HepG2 (cell line): ENCODE results near the gene GHRHR. TPM values are rescaled to one million over a fixed set of nuclear protein-coding genes. Genes with fewer than 3 reads are reported as not detected.

Experiments used
- ATAC-seq: fragments of 200-7000 bp; cut with Tn5 transposase; 3 replicates; pipeline ENCODE4 v1.9.1; 2020; ENCODE audit warnings: mild to moderate bottlenecking, moderate library complexity
- BruUV-seq: library from RNA; stranded (reverse); fragments of 400-500 nt; replicated peaks from 2 replicates; lab custom pipeline; 2021; lab: Mats Ljungman, UMichigan
- CTCF ChIA-PET: fragments of 300-600 bp; formaldehyde crosslinking; extraction: SDS; loops from one replicate; lab custom pipeline; 2021; ENCODE audit warnings: low total read pairs, inconsistent platforms, low intra/inter-chr PET ratio; lab: Yijun Ruan, JAX
- POLR2A ChIA-PET: fragments of 350-600 bp; sonication (Branson Sonifier 250); formaldehyde crosslinking; loops from one replicate; lab custom pipeline; 2020; ENCODE audit warnings: antibody characterized with exemption, inconsistent platforms; lab: Yijun Ruan, JAX
- DNase-seq: peaks from one replicate; pipeline ENCODE4 v3.0.0-alpha.2; 2015; ENCODE audit warnings: low spot score
- FAIRE-seq: peaks from 3 replicates; lab custom pipeline; 2011; peaks lifted over from hg19 to GRCh38; lab: Jason Lieb, UNC
- H2AFZ ChIP-seq: one replicate; pipeline ENCODE4 v1.6.1; 2011; ENCODE audit warnings: low read length, inconsistent platforms
- H3K27ac ChIP-seq: fragments of 300-600 bp; 3 replicates; pipeline ENCODE4 v1.8.0; 2011; ENCODE audit warnings: mixed run types, mild to moderate bottlenecking, mixed read lengths, low read length, inconsistent platforms; ENCODE audit not compliant: insufficient read depth; ENCODE audit errors: extremely low read length
- H3K27me3 ChIP-seq, 2 experiments: fragments of 200-600 bp in 1 of 2; 2 replicates in 1 of 2; 3 replicates in 1 of 2; pipeline versions ENCODE4 v1.6.0 to v1.8.0; 2011; ENCODE audit warnings: low read length in 2 of 2, mild to moderate bottlenecking in 2 of 2, moderate library complexity in 2 of 2, inconsistent platforms in 1 of 2; ENCODE audit not compliant: insufficient read depth in 2 of 2, control insufficient read depth in 1 of 2
- H3K36me3 ChIP-seq, 2 experiments: fragments of 200-600 bp in 1 of 2; replicated peaks in 1 of 2; 2 replicates in 1 of 2; 3 replicates in 1 of 2; pipeline versions ENCODE4 v1.5.1 to v1.8.0; 2011; ENCODE audit warnings: low read length in 2 of 2, inconsistent platforms in 1 of 2; ENCODE audit not compliant: insufficient read depth in 2 of 2, control insufficient read depth in 1 of 2
- H3K4me1 ChIP-seq: 2 replicates; pipeline ENCODE4 v1.5.1; 2012; ENCODE audit warnings: low read length, inconsistent platforms; ENCODE audit not compliant: insufficient read depth
- H3K4me2 ChIP-seq: 2 replicates; pipeline ENCODE4 v1.6.0; 2011; ENCODE audit warnings: low read depth, low read length, inconsistent platforms
- H3K4me3 ChIP-seq, 3 experiments: fragments of 200-600 bp in 1 of 3; sonication (generic), shearing (Covaris generic) in 1 of 3; replicated peaks in 1 of 3; 2 replicates each; pipeline ENCODE4 v1.5.1; 2011 to 2016; ENCODE audit warnings: low read length in 3 of 3, inconsistent platforms in 2 of 3, low read depth in 2 of 3, mild to moderate bottlenecking in 2 of 3, control low read depth in 1 of 3, mixed read lengths in 1 of 3; ENCODE audit not compliant: insufficient read depth in 1 of 3
- H3K79me2 ChIP-seq: one replicate; pipeline ENCODE4 v1.6.1; 2011; ENCODE audit warnings: low read length, inconsistent platforms; ENCODE audit not compliant: insufficient read depth
- H3K9ac ChIP-seq: 2 replicates; pipeline ENCODE4 v1.6.0; 2011; ENCODE audit warnings: mild to moderate bottlenecking, low read depth, low read length, inconsistent platforms; ENCODE audit not compliant: insufficient read depth
- H3K9me3 ChIP-seq: 2 replicates; pipeline ENCODE4 v1.5.1; 2012; ENCODE audit warnings: mild to moderate bottlenecking, low read length
- H4K20me1 ChIP-seq: 2 replicates; pipeline ENCODE4 v1.6.0; 2011; ENCODE audit warnings: inconsistent platforms, mild to moderate bottlenecking, low read length, moderate library complexity; ENCODE audit not compliant: insufficient read depth
- ZNF12 ChIP-seq: sonication (generic); formaldehyde crosslinking; IDR thresholded peaks from 2 replicates; pipeline ENCODE4 v1.5.0; 2020; ENCODE audit warnings: missing genetic modification reagents
- ZNF451 ChIP-seq: sonication (generic); formaldehyde crosslinking; IDR thresholded peaks from 2 replicates; pipeline ENCODE4 v1.5.0; 2020; ENCODE audit warnings: mild to moderate bottlenecking, missing genetic modification reagents
- WGBS: methylation state at CpG from one replicate; pipeline ENCODE4 v1.1.6; 2017; ENCODE audit warnings: low lambda C conversion rate; 5-methylcytosine and 5-hydroxymethylcytosine counted together
- in situ Hi-C: cut with HindIII; loops from 2 replicates; pipeline ENCODE4 v1.10.0; 2017; ENCODE audit warnings: low pct_unique_long_range_greater_than_20kb; ENCODE audit not compliant: extremely low pct_ligation_motif_present
- intact Hi-C: fragments of 100-400 bp; cut with micrococcal nuclease; formaldehyde crosslinking; loops from one replicate; pipeline ENCODE4 v1.10.0; 2022; ENCODE audit not compliant: unreplicated experiment
- polyA plus RNA-seq, 8 experiments: library from polyadenylated mRNA; depleted of rRNA in 3 of 8; stranded (reverse) in 7 of 8; unstranded in 1 of 8; fragments of >200 nt; fragmentation: Illumina TruSeq in 4 of 8; extraction: Trizol in 4 of 8; gene quantifications; 2 replicates each; pipeline versions ENCODE4 v1.2.1 to v1.2.3, GENCODE V29; 2011 to 2016; ENCODE audit warnings: low read depth in 4 of 8, missing spikeins in 1 of 8, mixed read lengths in 1 of 8; ENCODE audit not compliant: insufficient read depth in 1 of 8
- total RNA-seq, 5 experiments: library from RNA; depleted of rRNA; stranded (reverse); fragments of >200 nt; fragmentation: Illumina TruSeq; extraction: Trizol; gene quantifications; 2 replicates each; pipeline ENCODE4 v1.2.3, GENCODE V29; 2016; ENCODE audit warnings: low read depth in 1 of 5
- TF ChIP-seq, protein P1 (sequence below): sonication (generic); formaldehyde crosslinking; IDR thresholded peaks from 2 replicates; pipeline ENCODE4 v1.4.0; 2020; ENCODE audit warnings: mild to moderate bottlenecking, missing genetic modification reagents, borderline replicate concordance

GHRHR gene
- total and polyA plus RNA-seq, 2 of the 13 experiments (the other 11 are each of a cell fraction or from before 2014, with no cell fraction given) = not detected

DNA sequence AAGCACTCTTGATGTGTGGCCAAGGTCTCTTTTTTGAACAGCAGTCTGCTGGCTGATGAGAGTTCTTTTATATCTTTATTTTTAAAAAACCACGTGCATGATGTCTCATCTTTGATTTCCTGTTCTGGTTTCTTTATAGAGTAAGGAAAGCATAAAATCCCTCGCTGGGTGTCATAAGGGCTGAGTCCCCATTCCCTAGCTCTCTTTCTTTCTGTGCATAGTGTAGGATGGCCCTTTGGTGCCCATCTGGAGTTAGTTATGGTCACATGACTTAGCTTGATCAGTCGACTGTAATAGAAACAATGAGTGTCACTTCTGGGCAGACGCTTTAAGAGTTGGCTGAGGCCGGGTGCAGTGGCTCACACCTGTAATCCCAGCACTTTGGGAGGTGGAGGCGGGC lies 38.5 kb downstream of the GHRHR start:
- no peak overlapping the region for H3K4me3 ChIP-seq
- no TSS peak for BruUV-seq
- H3K9me3 ChIP-seq = no peaks in the 10 kb centered on the region
- no peaks in the 10 kb centered on the region for H3K4me1 ChIP-seq
- 21% methylated on average over 6 of the region's 6 CpGs for WGBS
- ChIA-PET CTCF (no interaction called here), POLR2A (no interaction called here)
- FAIRE-seq (no peak), ATAC-seq (no peak)
- H3K36me3 ChIP-seq = no peaks in the 10 kb centered on the region
- H3K4me2 ChIP-seq = no peak overlapping the region
- H3K79me2 ChIP-seq = no peaks in the 10 kb centered on the region
- H2AFZ ChIP-seq = no peak overlapping the region
- TF ChIP-seq, protein P1, sequence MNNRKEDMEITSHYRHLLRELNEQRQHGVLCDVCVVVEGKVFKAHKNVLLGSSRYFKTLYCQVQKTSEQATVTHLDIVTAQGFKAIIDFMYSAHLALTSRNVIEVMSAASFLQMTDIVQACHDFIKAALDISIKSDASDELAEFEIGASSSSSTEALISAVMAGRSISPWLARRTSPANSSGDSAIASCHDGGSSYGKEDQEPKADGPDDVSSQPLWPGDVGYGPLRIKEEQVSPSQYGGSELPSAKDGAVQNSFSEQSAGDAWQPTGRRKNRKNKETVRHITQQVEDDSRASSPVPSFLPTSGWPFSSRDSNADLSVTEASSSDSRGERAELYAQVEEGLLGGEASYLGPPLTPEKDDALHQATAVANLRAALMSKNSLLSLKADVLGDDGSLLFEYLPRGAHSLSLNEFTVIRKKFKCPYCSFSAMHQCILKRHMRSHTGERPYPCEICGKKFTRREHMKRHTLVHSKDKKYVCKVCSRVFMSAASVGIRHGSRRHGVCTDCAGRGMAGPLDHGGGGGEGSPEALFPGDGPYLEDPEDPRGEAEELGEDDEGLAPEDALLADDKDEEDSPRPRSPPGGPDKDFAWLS (CRISPR knock-in tag) = no peak
- TF ChIP-seq, all 625 proteins: peak for 0
- in situ Hi-C loops = no loop called here
- Histone ChIP-seq H3K27me3 (no peaks in the 10 kb centered on the region; a peak in 1 of 5 replicates), H4K20me1 (no peaks in the 10 kb centered on the region), H3K9ac (no peak overlapping the region), H3K27ac (no peak overlapping the region)
- DNase-seq = no peak
- intact Hi-C loops = no loop called here

DNA sequence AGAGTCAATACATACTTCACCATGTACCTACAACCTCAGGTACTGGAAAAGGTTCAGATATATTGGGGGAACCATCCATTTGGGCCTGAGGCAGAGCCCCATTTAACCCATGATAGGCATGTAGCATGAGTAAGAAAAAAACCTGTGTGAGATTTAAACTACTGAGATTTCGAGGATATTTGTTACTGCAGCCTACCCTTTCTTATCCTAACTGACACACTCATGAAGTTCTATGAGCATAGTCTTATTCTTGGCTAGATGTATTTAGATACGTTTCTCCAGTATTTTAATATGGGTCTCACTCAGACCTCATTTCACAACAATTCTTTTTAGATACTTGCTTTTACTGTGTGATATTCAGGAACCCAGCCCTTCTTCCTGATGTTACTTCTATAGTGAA lies 39.3 kb downstream of the GHRHR start:
- H3K79me2 ChIP-seq = no peaks in the 10 kb centered on the region
- H3K9me3 ChIP-seq = no peaks in the 10 kb centered on the region
- no peaks in the 10 kb centered on the region for H3K4me1 ChIP-seq
- ATAC-seq (no peak), DNase-seq (no peak), FAIRE-seq (no peak)
- H3K27ac ChIP-seq = no peak overlapping the region
- intact Hi-C loops = no loop called here
- POLR2A ChIA-PET = no interaction called here
- peaks cover 0 to 2% of the 10 kb centered on the region in 2 experiments; a peak in 1 of 5 replicates for H3K27me3 ChIP-seq
- in situ Hi-C loops = no loop called here
- no peaks in the 10 kb centered on the region for H4K20me1 ChIP-seq
- TF ChIP-seq ZNF12 (CRISPR knock-in tag) = peak; percentile 70; the same call in 1 of the 2 replicates
- TF ChIP-seq ZNF451 (CRISPR knock-in tag) = no peak
- 0% methylated on average over 2 of the region's 2 CpGs for WGBS
- H3K36me3 ChIP-seq = no peaks in the 10 kb centered on the region
- no peak overlapping the region for H2AFZ ChIP-seq
- H3K4me3 ChIP-seq = no peak overlapping the region
- H3K9ac ChIP-seq = no peak overlapping the region
- no TSS peak for BruUV-seq
- CTCF ChIA-PET = no interaction called here
- no peak overlapping the region for H3K4me2 ChIP-seq
